T-helper 9 cell (primary cell): Measurements from ENCODE around the gene TCF7.
A peak's percentile ranks its signal among the peaks of the same experiment; 100 is the strongest.

Experiments
- DNase-seq: peaks from one replicate; pipeline ENCODE4 v3.0.0-alpha.2; 2020

Gene TCF7

GRCh38 chr5:134184155-134185135, 70.0 kb downstream of the TCF7 start:
- peak; percentile 74 for DNase-seq

- no peak for DNase-seq
Observed at GRCh38 chr5:134188092-134188491, 73.6 kb downstream of the TCF7 start.

GRCh38 chr5:134189031-134189430, 74.5 kb downstream of the TCF7 start:
- DNase-seq = no peak

DNA sequence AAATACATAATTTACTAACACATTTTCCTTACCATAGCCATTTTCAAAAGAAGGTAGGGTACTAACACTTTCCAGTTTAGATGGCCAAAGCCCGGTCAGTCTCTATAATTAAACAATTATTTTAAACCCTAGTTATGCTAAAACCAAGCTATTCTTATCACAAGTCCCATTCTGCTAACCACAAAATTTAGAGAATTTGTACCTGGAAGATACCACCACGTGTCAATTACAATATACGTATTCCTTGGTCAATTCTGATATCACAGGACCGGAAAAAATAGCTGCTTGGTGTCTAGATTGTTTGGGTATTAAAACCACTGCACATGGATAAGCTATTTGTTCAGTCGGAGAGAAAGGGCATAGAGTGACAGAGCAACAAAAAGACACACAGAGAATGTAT, 81.2 kb downstream of the TCF7 start:
- DNase-seq = no peak
